HG02571 (cell line): ENCODE results near the gene DCDC2.
"Not testable (repeated sequence)": the region's sequence is repeated elsewhere in the genome, so short reads cannot be mapped to it uniquely, and the experiment has no call there.

Experiments used
- ATAC-seq: cut with Tn5 transposase; IDR thresholded peaks from one replicate; pipeline ENCODE4 v1.9.1; 2021; ENCODE audit warnings: mild to moderate bottlenecking, moderate library complexity; ENCODE audit not compliant: unreplicated experiment

The DCDC2 gene

GRCh38 chr6:24154121-24154520 is 203.7 kb downstream of the DCDC2 start:
- no peak for ATAC-seq

- ATAC-seq: no peak
Observed at GRCh38 chr6:24152014-24152413, 205.8 kb downstream of the DCDC2 start.

GRCh38 chr6:24149836-24150235 is 208.0 kb downstream of the DCDC2 start:
- no peak for ATAC-seq

GRCh38 chr6:24149296-24149695 is 208.6 kb downstream of the DCDC2 start:
- ATAC-seq: no peak

- no peak for ATAC-seq
Observed at GRCh38 chr6:24148684-24149083, 209.2 kb downstream of the DCDC2 start.

- ATAC-seq: no peak
Observed at GRCh38 chr6:24148154-24148570, 209.7 kb downstream of the DCDC2 start.

GRCh38 chr6:24147511-24148153 is 210.2 kb downstream of the DCDC2 start:
- no peak for ATAC-seq

- ATAC-seq: no peak
Observed at GRCh38 chr6:24146871-24147270, 211.0 kb downstream of the DCDC2 start.

- ATAC-seq: no peak
Observed at GRCh38 chr6:24145690-24146131, 212.1 kb downstream of the DCDC2 start.

- not testable (repeated sequence) for ATAC-seq
Observed at GRCh38 chr6:24142733-24143132, 215.1 kb downstream of the DCDC2 start.

- no peak for ATAC-seq
Observed at GRCh38 chr6:24140591-24140990, 217.3 kb downstream of the DCDC2 start.

GRCh38 chr6:24139639-24140038 is 218.2 kb downstream of the DCDC2 start:
- no peak for ATAC-seq

- ATAC-seq: no peak
Observed at GRCh38 chr6:24139080-24139479, 218.8 kb downstream of the DCDC2 start.

GRCh38 chr6:24131751-24132150 is 226.1 kb downstream of the DCDC2 start:
- no peak for ATAC-seq

- no peak for ATAC-seq
Observed at GRCh38 chr6:24127316-24127715, 230.5 kb downstream of the DCDC2 start.

- ATAC-seq: no peak
Observed at GRCh38 chr6:24126586-24127192, 231.2 kb downstream of the DCDC2 start.

GRCh38 chr6:24125980-24126379 is 231.9 kb downstream of the DCDC2 start, which contains the start of gene NRSN1:
Gene NRSN1 (plus strand): TSS chr6:24126215. CDS start chr6:24134328, 8,113 bp downstream.
- ATAC-seq: no peak

- ATAC-seq: no peak
Observed at GRCh38 chr6:24122139-24122538, 235.7 kb downstream of the DCDC2 start.
